SKM-1 (cell line): ENCODE data around the gene BABAM2.

Experiments used
- DNase-seq: peaks from one replicate; lab custom pipeline; 2025; ENCODE audit not compliant: unreplicated experiment; lab: John Stamatoyannopoulos, UW

BABAM2 gene

GRCh38 chr2:28338046-28338817 is 447.7 kb downstream of the BABAM2 start:
- no peak for DNase-seq

DNA sequence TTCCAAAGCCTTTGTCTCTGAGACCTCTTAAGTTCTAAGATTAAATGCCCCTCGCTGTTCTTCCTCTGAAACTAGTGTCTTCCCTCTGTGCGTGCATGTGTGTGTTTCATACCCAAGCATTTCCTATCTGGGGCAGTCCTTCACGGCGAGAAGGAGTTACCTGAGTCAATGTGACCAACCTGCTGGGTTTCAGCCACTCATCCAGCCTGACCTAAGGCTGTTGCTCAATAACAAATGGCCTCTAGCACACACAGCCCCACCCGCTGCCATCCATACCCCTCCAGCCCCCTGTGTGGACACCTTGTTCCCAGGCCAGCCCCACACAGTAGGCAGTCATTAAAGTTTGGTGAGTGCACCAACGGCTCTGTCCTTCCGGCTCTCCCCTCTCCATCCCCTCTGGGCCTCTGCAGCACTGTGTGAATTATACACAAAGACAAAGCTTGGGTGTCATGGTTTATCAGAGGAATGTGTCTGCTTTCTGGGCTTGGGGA is 448.3 kb downstream of the BABAM2 start:
- no peak for DNase-seq

DNA sequence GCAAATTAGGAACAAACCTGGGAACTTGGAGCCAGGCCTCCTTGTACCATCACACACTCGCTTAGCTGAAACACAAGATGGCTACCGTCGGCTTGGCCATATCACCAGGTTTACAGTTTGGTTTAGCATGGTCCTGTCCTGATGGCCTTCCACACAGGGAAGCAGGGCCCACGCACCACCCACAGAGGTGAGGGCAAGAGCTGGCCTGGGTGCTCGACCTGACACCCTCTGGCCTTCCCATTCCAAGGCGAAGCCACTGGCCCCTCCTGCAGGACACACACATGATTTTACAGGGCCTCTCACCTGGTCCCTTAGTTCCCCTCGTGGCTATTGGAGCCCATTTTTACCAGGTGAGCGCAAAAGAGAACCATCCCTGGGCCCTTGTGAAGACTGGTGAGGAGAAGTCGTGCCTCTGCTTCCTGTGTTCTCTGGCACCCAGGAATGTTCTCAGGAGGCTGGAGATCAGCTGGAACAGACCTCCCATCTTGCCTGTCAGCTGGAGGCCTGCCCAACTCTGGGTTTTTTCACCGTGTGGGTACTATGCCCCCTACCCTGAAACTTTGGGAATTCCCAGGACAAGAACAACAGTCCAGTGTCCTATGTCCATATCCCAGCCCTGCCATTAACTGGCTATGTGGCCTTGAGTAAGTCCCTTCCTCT is 449.1 kb downstream of the BABAM2 start:
- no peak for DNase-seq

- no peak for DNase-seq
These were observed 450.0 kb downstream of the BABAM2 start for GRCh38 chr2:28340312-28341202.

- DNase-seq, result no peak
These were observed 450.8 kb downstream of the BABAM2 start for GRCh38 chr2:28341208-28341891.

DNA sequence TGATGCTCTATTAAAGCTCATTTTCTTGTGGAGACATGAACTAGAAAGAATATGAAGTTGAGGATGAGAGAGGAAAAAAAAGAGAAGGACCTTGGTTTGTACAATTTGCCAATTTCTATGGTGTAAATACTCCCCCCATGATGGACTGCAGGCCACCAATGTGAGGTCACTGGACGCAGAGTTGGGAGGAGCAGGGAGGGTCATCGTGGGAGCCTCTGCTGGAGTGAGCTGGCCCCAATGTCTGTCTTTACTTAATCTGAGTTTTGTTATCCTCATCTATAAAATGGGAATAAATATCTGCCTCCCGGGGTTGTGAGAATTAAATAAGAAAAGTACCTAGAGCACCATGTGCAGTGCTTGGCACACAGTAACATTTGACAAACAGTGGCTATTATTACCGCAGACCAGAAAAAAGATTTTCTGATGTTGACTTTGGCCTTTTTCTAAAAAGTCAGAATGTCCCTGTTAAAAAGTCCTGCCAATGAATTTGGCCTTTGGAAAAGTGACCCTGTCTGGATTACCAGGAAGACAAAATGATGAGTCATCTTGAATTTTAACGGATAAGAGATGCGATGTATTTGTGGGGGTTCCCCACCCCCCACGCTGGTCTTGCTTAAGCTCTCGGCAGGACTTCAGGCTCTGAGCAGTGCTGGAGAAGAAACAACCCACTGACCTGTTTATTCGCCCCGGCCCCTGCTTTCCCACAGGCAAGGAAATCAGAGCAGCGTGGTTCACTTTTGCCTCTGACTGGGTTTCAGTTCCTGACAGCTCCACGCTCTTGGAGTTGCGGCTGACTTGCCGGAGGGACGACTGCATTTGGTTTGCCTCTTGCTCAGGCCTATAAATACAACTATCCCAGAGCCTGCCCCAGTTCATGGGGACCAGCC is 451.8 kb downstream of the BABAM2 start:
- no peak for DNase-seq

- peak; percentile 88 for DNase-seq
These were observed 452.8 kb downstream of the BABAM2 start for GRCh38 chr2:28343184-28343942.

DNA sequence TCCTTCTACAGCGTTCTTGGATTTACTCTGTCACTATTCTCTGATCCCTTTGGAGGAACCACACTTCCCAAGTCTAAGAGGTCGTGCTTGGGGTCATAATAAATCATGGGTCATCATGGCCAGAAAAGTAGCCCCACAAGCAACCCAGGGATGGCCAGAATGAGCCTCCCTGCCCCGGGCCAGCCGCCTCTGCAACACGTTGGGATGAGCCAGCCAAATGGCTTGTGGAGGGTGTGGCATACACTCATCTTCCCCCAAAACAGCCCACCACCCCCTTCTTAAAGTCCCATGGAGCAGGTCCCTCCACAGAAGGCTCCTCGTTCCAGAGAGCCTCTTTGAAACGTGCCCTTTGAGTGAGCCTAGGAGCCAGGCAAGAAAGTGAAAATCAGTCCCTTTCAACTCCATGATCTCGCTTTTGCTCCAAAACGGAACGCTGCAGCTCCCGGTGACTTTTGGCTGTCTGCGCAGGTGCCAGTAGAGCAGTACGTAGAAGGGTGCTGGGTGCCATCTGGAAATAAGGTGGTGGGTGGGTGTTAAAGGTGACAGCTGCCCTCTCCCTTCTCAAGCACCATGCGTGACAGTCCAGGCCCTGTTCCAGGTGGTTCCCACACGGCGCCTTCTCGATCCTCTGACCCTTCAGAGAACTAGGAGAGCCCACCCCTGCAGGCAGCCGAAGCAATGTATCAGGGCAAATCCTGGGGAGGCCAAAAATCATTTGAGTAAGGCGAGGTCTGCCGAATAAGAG is 453.6 kb downstream of the BABAM2 start:
- DNase-seq, result no peak

DNA sequence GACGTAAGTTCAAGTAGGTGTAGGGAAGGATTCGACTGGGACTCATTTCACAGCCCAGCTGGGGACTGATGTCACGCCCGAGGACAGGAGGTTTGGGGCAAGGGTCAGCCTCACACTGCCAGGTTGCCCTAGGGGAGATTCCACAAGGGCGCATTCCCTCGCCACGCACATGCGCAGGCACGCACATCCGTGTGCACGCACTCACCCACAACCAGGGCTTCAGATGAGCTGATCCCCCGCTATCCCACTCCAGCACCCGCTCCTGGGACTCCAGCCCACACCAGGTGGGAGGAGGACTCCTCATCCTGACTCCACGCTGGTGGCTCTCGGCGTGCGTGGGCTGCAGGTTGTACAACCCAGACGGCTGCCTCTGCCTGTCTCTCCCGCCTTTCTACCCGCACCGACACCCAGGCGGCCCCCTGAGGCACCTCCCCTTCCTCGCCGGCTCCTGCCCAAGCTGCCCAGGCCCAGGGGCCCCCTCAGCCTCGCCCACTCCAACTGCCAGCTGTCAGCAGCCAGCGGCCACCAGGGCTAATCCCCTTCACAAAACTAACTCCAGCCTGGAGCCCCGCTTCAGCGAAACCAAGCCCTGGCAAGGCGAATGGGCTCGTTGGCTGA is 454.3 kb downstream of the BABAM2 start:
- DNase-seq, result no peak

DNA sequence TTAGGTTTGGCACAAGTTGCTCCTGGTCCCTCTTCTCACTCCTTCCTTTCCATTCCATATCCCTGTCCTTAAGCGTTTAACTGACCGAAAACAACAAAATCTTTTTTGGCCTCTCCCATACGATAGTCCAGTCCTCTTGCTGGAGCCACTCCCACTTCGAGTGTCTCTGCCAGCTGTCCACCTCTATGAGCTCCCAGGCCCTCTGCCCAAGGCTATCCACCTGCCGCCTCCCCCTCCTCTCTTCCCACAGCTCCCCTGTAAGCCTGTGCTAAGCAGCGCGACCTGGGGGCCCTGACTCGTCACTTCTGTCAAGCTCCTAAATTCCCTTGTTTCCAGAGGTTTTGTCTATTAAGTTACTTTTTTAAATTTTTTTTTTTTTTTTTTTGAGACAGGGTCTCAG is 455.1 kb downstream of the BABAM2 start:
- DNase-seq, result no peak

GRCh38 chr2:28346587-28346986 is 456.1 kb downstream of the BABAM2 start:
- no peak for DNase-seq

- DNase-seq, result no peak
These were observed 456.7 kb downstream of the BABAM2 start for GRCh38 chr2:28347193-28347592.

- no peak for DNase-seq
These were observed 457.1 kb downstream of the BABAM2 start for GRCh38 chr2:28347596-28347995.

DNA sequence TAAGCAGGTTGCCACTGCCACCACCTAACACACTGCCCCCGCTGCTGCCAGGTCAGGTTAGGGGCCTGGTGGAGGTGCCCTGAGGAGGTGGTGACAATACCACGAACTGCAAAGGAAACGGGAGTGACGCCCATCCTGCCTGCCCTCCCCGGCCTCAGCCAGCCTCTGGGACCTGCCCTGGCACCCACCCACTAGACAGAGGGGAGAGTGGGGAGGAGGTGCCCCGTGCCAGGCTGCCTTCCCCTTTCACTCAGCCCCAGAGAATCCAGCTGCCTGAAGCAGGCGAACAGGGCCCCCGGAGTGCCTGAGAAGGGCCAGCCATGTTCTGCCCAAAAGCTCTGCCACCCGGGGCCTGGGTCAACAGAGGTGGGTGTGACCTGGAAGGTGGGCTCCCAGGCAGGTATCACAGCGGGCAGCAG is 457.6 kb downstream of the BABAM2 start:
- DNase-seq, result no peak

DNA sequence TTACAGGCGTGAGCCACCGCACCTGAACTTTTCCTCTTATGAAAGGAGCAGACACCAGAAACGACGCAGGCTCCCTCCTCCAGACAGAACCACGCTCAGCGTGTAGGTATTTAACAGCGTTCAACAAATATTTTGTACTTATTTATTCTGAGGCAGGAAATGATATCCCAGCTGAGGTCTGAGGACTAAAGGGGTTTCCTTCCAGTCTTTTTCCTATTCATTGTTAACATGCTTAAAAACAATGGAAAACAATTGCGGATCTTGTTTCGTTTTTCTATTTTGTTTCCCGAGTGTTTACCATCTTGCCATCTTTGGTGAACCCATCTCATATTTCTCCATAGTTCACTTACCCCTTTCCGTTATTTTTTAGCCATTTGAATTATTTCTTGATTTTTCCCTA is 458.4 kb downstream of the BABAM2 start:
- no peak for DNase-seq

DNA sequence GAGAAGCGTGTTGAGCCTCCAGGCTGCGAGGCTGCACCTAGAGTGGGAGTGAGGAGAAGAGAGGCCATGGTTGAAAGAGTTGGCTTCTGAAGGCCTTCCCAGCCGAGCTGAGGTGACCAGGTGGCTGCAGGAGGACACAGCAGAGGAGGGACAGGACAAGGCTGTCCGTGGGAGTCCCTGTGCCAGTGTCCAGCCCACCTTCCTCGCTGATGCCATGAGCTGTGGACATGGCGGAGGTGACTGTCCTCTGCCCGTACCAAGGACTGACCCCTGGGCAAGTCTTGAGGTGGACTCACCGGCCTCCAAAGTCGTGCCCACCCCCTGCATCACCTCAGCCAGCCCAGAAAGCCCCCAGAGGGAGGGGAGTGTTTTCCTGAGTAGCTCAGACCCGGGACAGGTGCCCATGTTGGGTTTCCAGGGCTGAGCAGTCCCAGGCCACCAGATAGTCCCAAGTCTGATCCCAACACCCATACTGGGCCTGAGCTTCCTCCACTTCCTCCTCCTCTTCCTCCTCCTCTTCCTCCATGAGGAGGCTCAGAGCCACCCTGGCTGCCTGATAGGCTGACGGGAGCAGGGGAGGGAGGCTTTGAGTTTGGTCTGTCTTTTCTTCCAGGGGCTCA is 459.1 kb downstream of the BABAM2 start:
- no peak for DNase-seq

DNA sequence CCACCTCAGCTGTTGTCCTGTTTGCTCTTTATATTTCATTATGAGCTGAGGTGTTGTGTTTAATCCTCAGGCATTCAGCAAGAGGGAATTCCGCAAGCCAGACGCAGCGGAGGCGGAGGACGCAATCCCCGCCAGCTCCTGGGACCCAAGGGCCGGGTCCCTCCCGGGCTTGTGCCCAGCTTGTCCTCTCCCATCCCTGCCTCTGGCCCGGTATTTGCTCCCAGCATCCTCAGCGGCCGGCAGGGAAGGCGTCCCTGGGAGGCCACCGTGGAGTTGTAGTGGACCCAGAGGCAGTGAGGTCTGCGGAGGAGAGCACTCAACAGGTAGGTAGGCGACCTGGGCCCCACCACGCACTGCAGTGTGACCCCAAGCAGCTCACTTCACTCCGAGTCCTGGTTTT is 459.7 kb downstream of the BABAM2 start:
- DNase-seq, result no peak
